Activated T-cell treated with anti-CD3 and anti-CD28 coated beads, Interleukin-2, amount 50 U/mL, for 72 hours (primary cell): Measurements from ENCODE around the gene CCDC138. TPM values are rescaled to one million over a fixed set of nuclear protein-coding genes. Genes with fewer than 3 reads are reported as not detected.

Source experiments
- ATAC-seq, 2 donors: fragments of 150-1000 bp; cut with Tn5 transposase; replicated peaks in 1 of 2; 2 replicates each; pipeline ENCODE4 v1.10.0; 2021; ENCODE audit warnings: moderate library complexity in 2 of 2, mild to moderate bottlenecking in 1 of 2
- DNase-seq, 2 donors: peaks; one replicate each; pipeline ENCODE4 v3.0.0; 2021 to 2022; ENCODE audit warnings: mixed read lengths in 1 of 2
- H3K27ac Mint-ChIP-seq: one replicate; pipeline ENCODE4 v1.8.0; 2022; ENCODE audit warnings: mild to moderate bottlenecking, moderate library complexity, mixed read lengths
- H3K27me3 Mint-ChIP-seq: one replicate; pipeline ENCODE4 v1.8.0; 2022; ENCODE audit warnings: low read depth, mixed read lengths
- H3K36me3 Mint-ChIP-seq, 2 donors: one replicate each; pipeline ENCODE4 v1.8.0; 2022; ENCODE audit warnings: mixed read lengths in 2 of 2, mild to moderate bottlenecking in 1 of 2; ENCODE audit not compliant: insufficient read depth in 2 of 2
- H3K4me1 Mint-ChIP-seq: one replicate; pipeline ENCODE4 v1.8.0; 2022; ENCODE audit warnings: low read depth, mixed read lengths
- H3K4me3 Mint-ChIP-seq, 2 donors: one replicate each; pipeline ENCODE4 v1.8.0; 2022; ENCODE audit warnings: mild to moderate bottlenecking in 2 of 2, mixed read lengths in 2 of 2, moderate library complexity in 2 of 2
- H3K9me3 Mint-ChIP-seq, 2 donors: one replicate each; pipeline ENCODE4 v1.8.0; 2022; ENCODE audit warnings: mixed read lengths in 2 of 2
- total RNA-seq, 2 donors: library from RNA; stranded (reverse); gene quantifications; one replicate each; pipeline ENCODE4 v1.2.3, GENCODE V29; 2022

Gene CCDC138
- total RNA-seq, 2 donors from 2014 or later = 7.7 to 11.7 TPM

DNA sequence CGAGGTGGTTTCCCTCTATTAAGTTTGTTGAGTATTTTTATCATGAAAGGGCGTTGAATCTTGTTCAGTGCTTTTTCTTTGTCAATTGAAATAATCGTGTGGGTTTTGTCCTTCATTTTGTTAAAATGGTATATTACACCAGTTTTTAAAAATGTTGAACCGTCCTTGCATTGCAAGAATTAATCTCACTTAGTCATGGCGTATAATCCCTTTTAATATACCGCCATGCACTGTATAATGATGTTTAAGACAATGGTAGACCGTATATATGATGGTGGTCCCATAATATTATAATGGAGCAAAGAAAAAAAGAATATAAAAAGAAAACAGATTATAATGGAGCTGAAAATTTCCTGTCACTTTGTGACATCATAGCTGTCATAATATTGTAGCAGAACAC, 50.6 kb downstream of the CCDC138 start:
- Mint-ChIP-seq H3K4me1 (peaks cover 23% of the 10 kb centered on the region), H3K27me3 (no peaks in the 10 kb centered on the region), H3K27ac (no peak overlapping the region), H3K36me3 (peaks cover 10 to 34% of the 10 kb centered on the region in 2 donors), H3K4me3 (no peak overlapping the region), H3K9me3 (peaks cover 7 to 8% of the 10 kb centered on the region in 2 donors)
- no peak for ATAC-seq
- DNase-seq = no peak

DNA sequence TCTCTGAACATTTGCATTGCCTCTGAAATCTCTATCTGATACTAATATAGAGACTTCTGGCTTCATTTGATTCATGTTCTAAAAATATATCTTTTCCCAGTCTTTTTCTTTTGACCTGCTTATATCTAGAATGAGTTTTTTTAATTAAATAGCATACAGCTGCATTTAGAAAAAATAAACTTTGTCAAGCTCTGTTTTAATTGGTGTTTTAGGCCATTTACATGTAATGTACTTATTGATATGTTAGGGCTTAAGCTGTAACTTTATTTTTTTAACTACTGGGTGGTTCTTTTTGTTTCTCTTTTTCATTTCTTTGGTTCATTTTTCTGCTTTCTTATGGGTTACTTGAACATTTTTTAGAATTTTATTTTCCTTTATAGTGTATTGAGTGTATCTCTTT, 54.9 kb downstream of the CCDC138 start:
- ATAC-seq = no peak
- H3K4me1 Mint-ChIP-seq = no peaks in the 10 kb centered on the region
- no peak overlapping the region for H3K4me3 Mint-ChIP-seq
- peaks cover 7 to 8% of the 10 kb centered on the region in 2 donors for H3K9me3 Mint-ChIP-seq
- H3K36me3 Mint-ChIP-seq = peaks cover 5 to 34% of the 10 kb centered on the region in 2 donors
- no peak for DNase-seq
- H3K27me3 Mint-ChIP-seq = no peaks in the 10 kb centered on the region
- H3K27ac Mint-ChIP-seq = no peak overlapping the region

DNA sequence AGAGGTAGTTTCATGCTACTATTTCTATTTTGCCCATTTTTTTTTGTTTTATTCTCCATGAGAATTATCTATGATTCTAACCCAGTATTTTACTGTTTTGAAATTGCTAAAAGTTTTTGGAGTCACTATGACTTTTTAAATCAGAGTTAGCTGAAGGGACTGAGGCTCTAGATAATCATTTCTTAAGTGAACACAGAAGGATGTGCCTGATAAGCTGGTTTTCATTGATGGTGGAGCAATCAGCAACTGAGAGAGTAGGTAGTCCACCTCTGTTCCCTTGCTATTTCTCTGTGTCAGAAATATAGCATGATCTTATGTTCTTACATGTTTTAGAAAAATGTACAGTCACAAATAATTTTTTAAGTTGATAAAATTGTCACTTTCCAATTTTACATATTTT, 59.4 kb downstream of the CCDC138 start:
- Mint-ChIP-seq H3K36me3 (peaks cover 4 to 12% of the 10 kb centered on the region in 2 donors), H3K27me3 (no peaks in the 10 kb centered on the region), H3K27ac (no peak overlapping the region), H3K4me1 (no peaks in the 10 kb centered on the region), H3K4me3 (no peak overlapping the region), H3K9me3 (peaks cover 3 to 4% of the 10 kb centered on the region in 2 donors)
- ATAC-seq = no peak
- DNase-seq = no peak

DNA sequence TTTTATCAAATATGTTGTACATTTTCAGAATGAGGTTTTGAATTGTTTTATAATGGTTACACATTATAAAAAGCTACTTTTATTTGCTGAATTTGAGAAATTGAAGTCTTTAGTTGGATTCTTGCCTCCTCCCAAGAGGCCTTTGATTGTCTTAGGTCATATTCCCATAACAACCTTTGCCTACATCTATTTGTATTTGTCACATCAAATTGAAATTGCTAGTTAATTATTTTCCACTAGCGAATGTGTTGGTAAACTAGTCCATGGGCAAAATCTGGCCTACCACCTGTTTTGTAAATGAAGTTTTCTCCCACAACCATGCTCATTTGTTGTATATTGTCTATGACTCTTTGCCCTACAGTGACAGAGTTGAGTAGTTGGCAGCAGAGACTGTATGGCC, 60.4 kb downstream of the CCDC138 start:
- ATAC-seq = no peak
- Mint-ChIP-seq H3K4me1 (no peaks in the 10 kb centered on the region), H3K4me3 (no peak overlapping the region), H3K9me3 (no peaks in the 10 kb centered on the region), H3K27ac (no peak overlapping the region), H3K36me3 (peaks cover 0 to 3% of the 10 kb centered on the region in 2 donors), H3K27me3 (no peaks in the 10 kb centered on the region)
- no peak for DNase-seq

DNA sequence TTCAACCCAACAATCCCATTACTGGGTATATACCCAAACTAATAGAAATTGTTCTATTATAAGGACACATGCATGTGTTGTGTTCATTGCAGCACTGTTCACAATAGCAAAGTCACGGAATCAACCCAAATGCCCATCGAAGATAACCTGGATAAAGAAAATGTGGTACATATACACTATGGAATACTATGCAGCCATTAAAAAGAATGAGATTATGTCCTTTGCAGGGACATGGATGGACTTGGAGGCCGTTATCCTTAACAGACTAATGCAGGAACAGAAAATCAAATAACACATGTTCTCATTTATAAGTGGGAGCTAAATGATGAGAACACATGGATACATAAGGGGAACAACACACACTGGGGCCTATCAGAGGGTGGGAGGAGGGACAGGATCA, 65.8 kb downstream of the CCDC138 start:
- no peaks in the 10 kb centered on the region for H3K4me1 Mint-ChIP-seq
- H3K27ac Mint-ChIP-seq = no peak overlapping the region
- H3K27me3 Mint-ChIP-seq = no peaks in the 10 kb centered on the region
- no peak overlapping the region for H3K4me3 Mint-ChIP-seq
- ATAC-seq (no peak), DNase-seq (no peak)
- H3K9me3 Mint-ChIP-seq = no peaks in the 10 kb centered on the region
- no peaks in the 10 kb centered on the region for H3K36me3 Mint-ChIP-seq

DNA sequence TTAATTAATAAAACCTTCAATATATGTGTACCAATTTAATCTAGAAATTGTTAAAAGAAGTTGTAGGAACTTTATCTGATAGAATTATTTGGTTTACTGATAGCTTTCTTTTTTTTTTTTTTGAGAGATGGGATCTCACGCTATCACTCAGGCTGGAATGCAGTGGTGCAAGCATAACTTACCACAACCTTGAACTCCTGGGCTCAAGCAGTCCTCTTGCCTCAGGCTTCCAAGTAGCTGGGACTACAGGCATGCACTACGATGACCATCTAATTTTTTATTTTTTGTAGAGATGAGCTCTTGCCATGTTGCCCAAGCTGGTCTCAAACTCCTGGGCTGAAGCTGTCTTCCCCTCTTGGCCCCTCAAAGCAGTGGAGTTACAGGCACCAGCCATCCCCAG, 66.8 kb downstream of the CCDC138 start:
- H3K4me1 Mint-ChIP-seq = no peaks in the 10 kb centered on the region
- peaks cover 0 to 1% of the 10 kb centered on the region in 2 donors for H3K36me3 Mint-ChIP-seq
- H3K4me3 Mint-ChIP-seq = no peak overlapping the region
- ATAC-seq = no peak
- DNase-seq = no peak
- no peaks in the 10 kb centered on the region for H3K9me3 Mint-ChIP-seq
- no peak overlapping the region for H3K27ac Mint-ChIP-seq
- no peaks in the 10 kb centered on the region for H3K27me3 Mint-ChIP-seq

DNA sequence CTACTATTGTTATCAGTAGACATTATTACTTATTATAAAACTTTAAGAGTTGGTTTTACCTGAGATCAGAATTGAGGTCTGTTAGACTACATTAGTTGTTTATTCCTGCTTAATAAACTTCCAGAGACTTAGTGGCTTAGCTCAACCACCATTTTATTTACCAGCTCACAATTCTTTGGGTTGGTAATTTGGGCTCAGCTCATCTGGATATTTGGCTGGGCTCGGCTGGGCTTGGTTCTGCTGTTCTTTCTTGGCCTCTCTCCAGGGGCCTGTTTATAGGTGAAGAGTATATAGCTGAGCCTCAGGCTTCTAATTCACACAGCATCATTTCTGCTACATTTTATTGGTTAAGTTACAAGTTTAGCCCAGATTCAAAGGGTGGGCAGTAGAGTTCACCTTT, 67.9 kb downstream of the CCDC138 start:
- ATAC-seq = no peak
- Mint-ChIP-seq H3K4me3 (no peak overlapping the region), H3K9me3 (no peaks in the 10 kb centered on the region), H3K4me1 (no peaks in the 10 kb centered on the region), H3K36me3 (peaks cover 0 to 1% of the 10 kb centered on the region in 2 donors), H3K27ac (no peak overlapping the region), H3K27me3 (no peaks in the 10 kb centered on the region)
- no peak for DNase-seq

DNA sequence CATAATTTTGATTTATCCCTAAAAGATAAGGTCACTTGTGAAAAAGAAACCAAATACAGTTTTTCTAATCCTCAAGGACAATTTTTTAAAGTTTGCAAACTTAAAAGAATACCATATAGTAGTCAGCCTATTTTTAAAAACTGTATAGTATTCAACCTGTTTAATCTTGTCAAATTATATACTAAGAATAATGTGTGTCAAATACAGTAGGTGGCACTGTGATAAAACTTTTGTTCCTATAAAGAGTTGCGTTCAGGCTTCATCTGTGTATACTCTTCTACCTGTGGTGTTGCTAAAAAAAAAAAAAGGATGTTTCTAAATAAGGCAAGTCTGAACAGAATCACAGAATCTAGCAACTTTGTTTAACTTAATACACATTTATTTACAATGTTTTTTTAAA, 68.6 kb downstream of the CCDC138 start:
- ATAC-seq = peak in 1 of 2 donors; percentile 58
- Mint-ChIP-seq H3K27ac (no peak overlapping the region), H3K4me3 (no peak overlapping the region), H3K36me3 (peaks cover 0 to 1% of the 10 kb centered on the region in 2 donors), H3K27me3 (no peaks in the 10 kb centered on the region), H3K4me1 (no peaks in the 10 kb centered on the region), H3K9me3 (no peaks in the 10 kb centered on the region)
- no peak for DNase-seq

DNA sequence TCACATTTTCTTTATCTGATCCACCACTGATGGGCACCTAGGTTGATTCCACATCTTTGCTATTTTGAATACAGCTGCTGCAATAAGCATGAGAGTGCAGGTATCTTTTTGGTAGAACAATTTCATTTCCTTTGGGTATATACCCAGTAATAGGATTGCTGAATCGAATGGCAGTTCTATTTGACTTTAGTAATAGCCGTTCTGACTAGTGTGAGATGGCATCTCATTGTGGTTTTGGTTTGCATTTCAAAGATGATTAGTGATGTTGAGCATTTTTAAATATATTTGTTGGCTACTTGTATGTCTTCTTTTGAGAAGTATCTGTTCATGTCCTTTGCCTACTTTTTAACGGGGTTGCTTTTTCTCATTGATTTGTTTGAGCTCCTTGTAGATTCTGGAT, 72.3 kb downstream of the CCDC138 start:
- H3K4me1 Mint-ChIP-seq = no peaks in the 10 kb centered on the region
- no peaks in the 10 kb centered on the region for H3K9me3 Mint-ChIP-seq
- no peak overlapping the region for H3K4me3 Mint-ChIP-seq
- peaks cover 0 to 4% of the 10 kb centered on the region in 2 donors for H3K36me3 Mint-ChIP-seq
- peak overlapping the region; percentile 32 for H3K27ac Mint-ChIP-seq
- ATAC-seq (no peak), DNase-seq (no peak)
- H3K27me3 Mint-ChIP-seq = no peaks in the 10 kb centered on the region

DNA sequence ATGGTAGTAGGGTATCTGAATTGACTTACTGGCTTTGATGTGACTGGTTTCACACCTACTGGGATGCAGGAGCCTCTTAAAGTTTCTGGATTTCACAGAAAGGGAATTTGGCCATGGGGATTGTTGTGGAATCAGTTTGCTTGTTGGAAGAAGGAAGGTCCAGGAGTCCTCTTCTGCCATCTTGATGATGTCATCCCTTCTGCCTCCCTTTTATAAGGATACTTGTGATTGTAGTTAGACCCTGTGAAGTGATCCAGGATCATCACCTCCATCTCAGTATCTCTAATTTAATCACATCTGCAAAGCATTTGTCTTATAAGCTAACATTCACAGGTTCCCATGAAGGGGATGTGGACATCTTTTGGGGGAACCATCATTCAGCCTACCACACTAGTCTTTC, 79.5 kb downstream of the CCDC138 start:
- H3K36me3 Mint-ChIP-seq = peaks cover 19 to 24% of the 10 kb centered on the region in 2 donors
- H3K27ac Mint-ChIP-seq = no peak overlapping the region
- H3K27me3 Mint-ChIP-seq = no peaks in the 10 kb centered on the region
- ATAC-seq (no peak), DNase-seq (no peak)
- H3K4me3 Mint-ChIP-seq = no peak overlapping the region
- peaks cover 12 to 13% of the 10 kb centered on the region in 2 donors for H3K9me3 Mint-ChIP-seq
- no peaks in the 10 kb centered on the region for H3K4me1 Mint-ChIP-seq

DNA sequence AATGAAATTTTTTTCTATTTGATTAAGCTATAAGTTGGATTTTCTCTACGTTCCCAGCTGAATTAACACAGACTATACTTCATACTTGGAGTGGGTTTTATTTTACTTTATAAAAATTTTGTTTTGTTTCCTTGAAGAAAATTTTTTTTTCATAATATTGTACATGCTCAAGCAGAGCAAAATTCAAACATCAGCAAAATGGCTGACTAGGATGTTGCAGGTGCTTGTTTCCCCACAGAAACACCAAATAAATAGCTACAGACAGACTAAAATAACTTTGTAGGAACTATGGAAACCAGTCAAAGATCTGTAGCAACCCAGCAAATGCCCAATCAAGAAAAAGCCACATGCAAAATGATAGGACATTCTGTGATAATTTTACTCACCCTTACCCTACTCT, 82.3 kb downstream of the CCDC138 start:
- Mint-ChIP-seq H3K9me3 (peaks cover 12 to 13% of the 10 kb centered on the region in 2 donors), H3K27me3 (no peaks in the 10 kb centered on the region), H3K4me1 (no peaks in the 10 kb centered on the region), H3K27ac (no peak overlapping the region), H3K4me3 (no peak overlapping the region), H3K36me3 (peaks cover 23 to 28% of the 10 kb centered on the region in 2 donors)
- ATAC-seq = no peak
- no peak for DNase-seq

DNA sequence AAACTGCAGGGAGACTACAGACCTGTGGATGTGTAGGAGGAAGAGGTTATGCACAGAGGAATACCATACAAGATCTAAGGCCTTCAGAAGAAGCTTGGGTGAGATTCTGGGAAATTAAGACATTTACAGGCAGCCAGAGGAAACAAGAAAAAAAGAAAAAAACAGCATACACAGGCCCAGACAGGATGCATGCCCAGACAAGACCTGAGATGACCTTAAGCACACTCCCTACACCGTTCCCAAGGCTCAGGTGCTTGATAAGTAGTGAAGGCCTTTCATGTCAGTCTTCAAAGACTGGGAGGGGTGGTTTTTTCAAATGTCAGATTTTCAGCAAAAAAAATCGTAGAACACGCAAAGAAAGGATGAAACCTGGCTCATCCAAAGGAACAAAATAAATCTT, 83.0 kb downstream of the CCDC138 start:
- Mint-ChIP-seq H3K36me3 (peaks cover 23 to 28% of the 10 kb centered on the region in 2 donors), H3K4me1 (no peaks in the 10 kb centered on the region), H3K4me3 (no peak overlapping the region), H3K27ac (no peak overlapping the region), H3K27me3 (no peaks in the 10 kb centered on the region), H3K9me3 (peaks cover 12 to 13% of the 10 kb centered on the region in 2 donors)
- no peak for ATAC-seq
- no peak for DNase-seq

DNA sequence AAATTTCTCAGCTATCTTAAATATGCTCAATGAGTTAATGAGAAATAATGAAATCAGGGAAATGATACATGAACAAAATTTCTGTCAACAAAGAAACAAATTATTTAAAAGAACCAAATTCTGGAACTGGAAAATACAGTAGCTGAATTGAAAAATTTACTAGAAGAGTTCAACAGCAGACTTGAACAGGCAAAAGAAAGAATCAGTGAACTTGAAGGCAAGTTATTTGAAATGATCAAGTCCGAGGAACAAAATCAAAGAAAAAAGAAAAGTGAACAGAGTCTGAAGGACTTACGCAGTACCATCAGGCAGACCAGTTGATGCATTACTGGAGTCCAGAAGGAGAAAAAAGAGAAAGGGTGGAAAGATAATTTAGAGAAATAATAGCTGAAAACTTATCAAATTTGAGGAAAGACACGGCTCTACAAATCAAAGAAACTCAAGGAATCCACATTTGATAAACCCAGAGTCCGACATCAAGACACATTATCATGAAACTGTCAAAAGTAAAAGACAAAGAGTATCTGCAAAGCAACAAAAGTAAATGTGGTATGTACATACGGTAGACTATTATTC, 83.6 kb downstream of the CCDC138 start:
- no peak overlapping the region for H3K4me3 Mint-ChIP-seq
- DNase-seq (no peak), ATAC-seq (no peak)
- no peak overlapping the region for H3K27ac Mint-ChIP-seq
- H3K27me3 Mint-ChIP-seq = no peaks in the 10 kb centered on the region
- peaks cover 23 to 28% of the 10 kb centered on the region in 2 donors for H3K36me3 Mint-ChIP-seq
- H3K9me3 Mint-ChIP-seq = peaks cover 12 to 13% of the 10 kb centered on the region in 2 donors
- H3K4me1 Mint-ChIP-seq = no peaks in the 10 kb centered on the region

DNA sequence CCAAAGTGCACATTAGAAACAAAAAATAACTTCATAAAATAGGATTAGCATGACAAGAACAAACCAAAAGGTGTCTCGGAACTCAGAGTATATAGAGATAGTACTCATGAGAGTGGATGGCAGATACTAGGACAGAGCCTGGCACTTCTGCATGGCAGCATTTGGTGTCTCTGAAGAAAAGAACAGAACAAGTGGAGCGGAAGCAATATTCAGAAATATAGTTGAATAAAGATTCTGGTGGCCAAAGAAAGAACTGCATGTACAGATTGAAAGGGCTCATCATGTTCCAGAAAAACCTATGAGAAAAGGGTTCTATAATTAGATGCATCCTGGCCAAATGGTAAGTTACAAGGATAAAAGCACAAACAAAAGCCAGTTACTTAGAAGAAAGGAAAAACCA, 90.9 kb downstream of the CCDC138 start:
- no peaks in the 10 kb centered on the region for H3K27me3 Mint-ChIP-seq
- peaks cover under 1 to 3% of the 10 kb centered on the region in 2 donors for H3K9me3 Mint-ChIP-seq
- H3K4me1 Mint-ChIP-seq = no peaks in the 10 kb centered on the region
- ATAC-seq (no peak), DNase-seq (no peak)
- no peak overlapping the region for H3K4me3 Mint-ChIP-seq
- H3K27ac Mint-ChIP-seq = no peak overlapping the region
- peaks cover 2 to 22% of the 10 kb centered on the region in 2 donors for H3K36me3 Mint-ChIP-seq
